Measurements from ENCODE around the gene SH3BP4.

Gene SH3BP4

DNA sequence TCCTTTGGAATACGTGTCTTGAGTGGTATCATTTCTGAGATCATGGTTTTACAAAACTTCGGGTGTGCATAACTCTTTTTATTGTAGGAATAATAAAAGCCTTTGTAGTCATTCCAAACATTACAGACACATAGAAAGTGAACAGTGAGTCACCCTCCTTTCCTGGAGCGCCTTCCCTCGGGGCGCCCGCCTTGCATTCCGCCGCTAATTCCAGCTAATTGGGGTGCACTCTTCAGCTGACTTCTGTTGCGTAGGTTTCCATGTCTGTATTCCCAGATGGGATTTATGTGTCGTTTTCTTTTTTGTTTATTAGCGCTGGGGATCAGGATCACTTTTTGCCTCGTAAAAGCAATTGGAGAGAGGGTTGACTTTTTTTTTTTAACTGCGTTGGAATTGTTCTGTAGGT is 18.7 kb downstream of the SH3BP4 start:
- no peak overlapping the region for H3K4me3 ChIP-seq (ENCODE audit: low read depth, low read length)
- peak; percentile 67 for DNase-seq (ENCODE audit: low read depth)
- TF ChIP-seq, protein P1, sequence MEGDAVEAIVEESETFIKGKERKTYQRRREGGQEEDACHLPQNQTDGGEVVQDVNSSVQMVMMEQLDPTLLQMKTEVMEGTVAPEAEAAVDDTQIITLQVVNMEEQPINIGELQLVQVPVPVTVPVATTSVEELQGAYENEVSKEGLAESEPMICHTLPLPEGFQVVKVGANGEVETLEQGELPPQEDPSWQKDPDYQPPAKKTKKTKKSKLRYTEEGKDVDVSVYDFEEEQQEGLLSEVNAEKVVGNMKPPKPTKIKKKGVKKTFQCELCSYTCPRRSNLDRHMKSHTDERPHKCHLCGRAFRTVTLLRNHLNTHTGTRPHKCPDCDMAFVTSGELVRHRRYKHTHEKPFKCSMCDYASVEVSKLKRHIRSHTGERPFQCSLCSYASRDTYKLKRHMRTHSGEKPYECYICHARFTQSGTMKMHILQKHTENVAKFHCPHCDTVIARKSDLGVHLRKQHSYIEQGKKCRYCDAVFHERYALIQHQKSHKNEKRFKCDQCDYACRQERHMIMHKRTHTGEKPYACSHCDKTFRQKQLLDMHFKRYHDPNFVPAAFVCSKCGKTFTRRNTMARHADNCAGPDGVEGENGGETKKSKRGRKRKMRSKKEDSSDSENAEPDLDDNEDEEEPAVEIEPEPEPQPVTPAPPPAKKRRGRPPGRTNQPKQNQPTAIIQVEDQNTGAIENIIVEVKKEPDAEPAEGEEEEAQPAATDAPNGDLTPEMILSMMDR (conservative IDR thresholded peaks at IDR 0.05; ENCODE audit: low read depth, low read length) = no peak

DNA sequence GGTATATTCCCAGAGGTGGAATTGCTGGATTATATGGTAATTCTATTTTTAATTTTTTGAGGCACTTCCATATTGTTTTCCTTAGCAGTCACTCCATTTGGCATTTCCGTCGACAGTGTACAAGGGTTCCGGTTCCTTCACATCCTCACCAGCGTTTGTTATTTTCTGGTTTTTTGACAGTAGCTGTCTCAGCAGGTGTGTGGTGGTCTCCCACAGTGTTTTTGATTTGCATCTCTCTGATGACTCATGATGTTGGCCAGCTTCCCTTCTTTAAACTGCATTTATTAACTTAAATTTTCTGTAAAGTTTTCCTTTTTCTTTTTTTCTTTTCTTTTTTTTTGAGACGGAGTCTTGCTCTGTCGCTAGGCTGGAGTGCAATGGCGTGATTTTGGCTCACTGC is 19.7 kb downstream of the SH3BP4 start:
- no peak overlapping the region for H3K4me3 ChIP-seq (ENCODE audit: low read depth, low read length)
- TF ChIP-seq, protein P1 (conservative IDR thresholded peaks at IDR 0.05; ENCODE audit: low read depth, low read length) = no peak
- no peak for DNase-seq (ENCODE audit: low read depth)

DNA sequence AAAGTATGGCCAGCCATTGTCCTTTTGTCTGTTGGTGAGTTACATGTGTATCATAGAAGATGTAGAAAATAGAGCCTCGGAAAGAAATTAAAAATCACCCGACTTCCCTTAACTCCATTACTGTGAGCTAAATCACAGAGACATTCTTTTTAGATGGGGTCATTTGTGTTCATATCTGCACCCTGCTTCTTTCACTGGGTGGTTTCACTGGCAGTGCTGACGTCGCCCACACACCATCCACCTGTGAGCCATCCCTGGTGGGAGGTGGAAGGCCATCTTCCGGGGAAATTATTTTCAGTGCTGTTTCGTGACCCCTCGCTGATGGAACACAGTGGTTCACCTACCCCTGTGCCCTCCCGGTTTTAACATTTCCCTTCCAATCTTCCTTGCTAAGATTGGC is 21.2 kb downstream of the SH3BP4 start:
- TF ChIP-seq, protein P1 (conservative IDR thresholded peaks at IDR 0.05; ENCODE audit: low read depth, low read length) = no peak
- no peak for DNase-seq (ENCODE audit: low read depth)
- H3K4me3 ChIP-seq (ENCODE audit: low read depth, low read length) = no peak overlapping the region

DNA sequence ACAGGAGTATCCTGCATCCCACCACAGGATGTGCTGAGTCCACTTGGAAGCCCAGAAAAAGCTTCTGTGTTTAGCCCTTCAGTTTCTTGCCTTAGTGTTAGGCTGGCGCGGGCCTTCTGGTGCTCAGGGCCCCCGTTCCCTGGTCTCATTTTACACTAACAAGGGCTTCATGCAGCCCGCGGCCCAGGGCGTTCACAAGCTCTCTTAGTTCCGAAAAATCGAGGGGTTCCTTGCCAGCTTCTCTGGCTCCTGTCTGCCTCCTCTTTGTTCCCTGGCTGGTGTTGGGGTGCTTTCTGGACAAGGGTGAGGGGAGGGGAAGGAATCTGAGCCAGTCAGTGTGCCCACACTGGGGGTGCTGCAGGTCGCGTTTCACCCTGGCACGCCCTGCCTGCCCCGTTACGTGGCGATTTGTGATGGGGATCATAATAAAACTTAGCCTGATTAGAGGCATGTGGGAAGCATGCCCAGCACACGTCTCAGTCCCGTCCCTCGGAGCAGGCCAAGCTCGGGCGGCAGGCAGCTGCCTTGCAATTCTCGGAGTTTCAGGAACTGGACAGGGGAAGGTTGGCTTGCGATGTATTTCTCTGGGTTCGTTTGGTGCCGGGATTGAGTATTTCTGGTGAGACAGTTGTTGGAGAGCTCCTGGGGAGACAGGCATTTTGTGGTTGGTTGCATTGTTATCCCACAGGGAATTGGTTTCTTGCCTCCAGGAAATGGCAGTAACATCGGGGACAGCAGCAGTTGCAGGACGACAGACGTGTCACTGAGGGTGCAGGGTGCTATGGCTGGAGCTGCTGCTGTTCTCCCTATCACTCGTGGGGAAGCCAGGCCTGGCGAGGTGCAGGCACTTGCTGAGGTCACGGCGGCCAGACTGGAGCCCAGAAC is 22.9 kb downstream of the SH3BP4 start:
- DNase-seq (ENCODE audit: low read depth) = peak; percentile 81
- H3K4me3 ChIP-seq (ENCODE audit: low read depth, low read length) = no peak overlapping the region
- TF ChIP-seq, protein P1 (conservative IDR thresholded peaks at IDR 0.05; ENCODE audit: low read depth, low read length) = no peak

DNA sequence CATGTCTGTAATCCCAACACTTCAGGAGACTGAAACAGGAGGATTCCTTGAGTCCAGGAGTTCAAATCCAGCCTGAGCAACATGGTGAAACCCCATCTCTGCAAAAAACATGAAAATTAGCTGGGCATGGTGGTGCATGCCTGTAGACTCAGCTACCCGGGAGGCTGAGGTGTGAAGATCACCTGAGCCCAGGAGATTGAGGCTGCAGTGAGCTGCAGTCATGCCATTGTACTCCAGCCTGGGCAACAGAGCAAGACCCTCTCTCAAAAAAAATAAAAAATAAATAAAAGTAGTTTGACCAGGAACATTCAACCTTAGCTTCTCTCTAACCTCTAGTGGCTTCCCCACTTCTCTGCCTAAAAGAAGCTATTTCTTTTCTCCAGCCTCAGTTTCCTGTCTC is 23.8 kb downstream of the SH3BP4 start:
- no peak for DNase-seq (ENCODE audit: low read depth)
- H3K4me3 ChIP-seq (ENCODE audit: low read depth, low read length) = no peak overlapping the region
- TF ChIP-seq, protein P1 (conservative IDR thresholded peaks at IDR 0.05; ENCODE audit: low read depth, low read length) = no peak

DNA sequence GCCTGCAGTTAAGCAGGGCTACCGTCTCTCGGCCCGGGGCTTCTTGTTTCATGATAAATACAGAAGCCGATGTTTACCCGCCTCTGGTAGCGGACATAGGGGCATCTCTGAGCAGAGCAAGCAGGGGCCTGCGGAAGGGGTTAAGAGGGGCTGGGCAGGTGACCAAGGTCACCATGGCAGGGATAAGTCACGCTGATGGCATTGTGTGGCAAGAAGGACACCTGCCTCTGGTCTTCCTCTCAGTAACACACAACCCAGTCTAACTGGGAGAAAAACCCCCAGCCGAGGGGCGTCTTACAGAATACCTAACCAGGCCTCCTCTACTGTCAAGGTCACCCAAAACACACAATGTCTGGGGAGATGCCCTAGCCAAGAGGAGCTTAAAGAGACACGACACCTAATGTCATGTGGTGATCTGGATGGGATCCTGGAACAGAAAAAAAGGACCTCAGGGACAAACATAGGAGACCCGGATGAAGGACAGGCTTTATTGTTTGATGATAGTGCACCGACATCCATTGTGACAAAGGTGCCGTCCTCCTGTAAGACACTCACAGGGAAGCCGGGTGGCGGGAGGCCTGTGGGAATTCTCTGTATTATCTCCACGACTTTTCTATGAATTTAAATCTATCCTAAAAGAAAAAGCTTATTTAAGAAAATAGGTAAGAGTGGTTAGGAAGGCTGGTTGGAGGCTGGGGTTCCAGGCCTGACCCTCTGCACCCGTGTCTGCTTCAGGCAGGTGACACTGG is 24.8 kb downstream of the SH3BP4 start:
- no peak overlapping the region for H3K4me3 ChIP-seq (ENCODE audit: low read depth, low read length)
- DNase-seq (ENCODE audit: low read depth) = no peak
- TF ChIP-seq, protein P1 (conservative IDR thresholded peaks at IDR 0.05; ENCODE audit: low read depth, low read length) = no peak

All from choroid plexus epithelial cell (primary cell).